OCI-LY3 (cell line): Measurements from ENCODE around the gene KAZN.

Source experiments
- H2AFZ ChIP-seq: fragments of 200-600, 300-600 bp; shearing (Covaris generic); 2 replicates; pipeline ENCODE4 v1.6.0; 2014; ENCODE audit warnings: antibody characterized with exemption, low read depth, low read length
- H3K27ac ChIP-seq: fragments of 200-600, 300-600 bp; sonication (generic); 2 replicates; pipeline ENCODE4 v1.5.1; 2014; ENCODE audit warnings: mild to moderate bottlenecking, low read length, moderate library complexity, mixed read lengths
- H3K27me3 ChIP-seq: fragments of 200-600, 300-600 bp; sonication (generic); 2 replicates; pipeline ENCODE4 v1.6.1; 2014; ENCODE audit warnings: low read depth, low read length, mixed read lengths
- H3K36me3 ChIP-seq: fragments of 200-600, 300-600 bp; sonication (generic); replicated peaks from 2 replicates; pipeline ENCODE3; 2014; ENCODE audit warnings: low read depth, low read length, mixed read lengths
- H3K4me1 ChIP-seq: fragments of 300-600, 200-600 bp; sonication (generic); 2 replicates; pipeline ENCODE4 v1.6.1; 2014; ENCODE audit warnings: low read length, mixed read lengths
- H3K4me2 ChIP-seq: fragments of 200-600, 300-600 bp; sonication (generic); 2 replicates; pipeline ENCODE4 v1.6.1; 2014; ENCODE audit warnings: low read length, mixed read lengths
- H3K4me3 ChIP-seq: fragments of 300-600, 200-600 bp; sonication (generic); 2 replicates; pipeline ENCODE4 v1.5.1; 2014; ENCODE audit warnings: antibody characterized with exemption, mild to moderate bottlenecking, low read length, moderate library complexity
- H3K79me2 ChIP-seq: fragments of 300-600, 200-600 bp; shearing (Covaris generic); 2 replicates; pipeline ENCODE4 v1.6.1; 2014; ENCODE audit warnings: mild to moderate bottlenecking, low read length, mixed read lengths
- H3K9ac ChIP-seq: fragments of 300-600, 200-600 bp; shearing (Covaris generic); 2 replicates; pipeline ENCODE4 v1.6.0; 2014; ENCODE audit warnings: mild to moderate bottlenecking, low read length, moderate library complexity
- H3K9me3 ChIP-seq: fragments of 200-600, 300-600 bp; shearing (Covaris generic); 2 replicates; pipeline ENCODE4 v1.6.1; 2014; ENCODE audit warnings: low read length, mixed read lengths; ENCODE audit not compliant: insufficient read depth
- H4K20me1 ChIP-seq: fragments of 200-600, 300-600 bp; sonication (generic); 2 replicates; pipeline ENCODE4 v1.6.1; 2016; ENCODE audit warnings: low read length, mixed read lengths; ENCODE audit not compliant: insufficient read depth
- CTCF ChIP-seq: fragments of 200-600, 300-600 bp; sonication (generic); IDR thresholded peaks from 2 replicates; pipeline ENCODE4 v1.5.1; 2014; ENCODE audit warnings: antibody characterized with exemption, low read length, low read depth
- EZH2phosphoT487 ChIP-seq: fragments of 200-600 bp; shearing (Covaris generic); IDR thresholded peaks from 2 replicates; pipeline ENCODE4 v1.6.1; 2018; ENCODE audit warnings: antibody characterized with exemption, mixed run types, low read depth

KAZN gene

GRCh38 chr1:14611792-14612191, 13.3 kb downstream of the KAZN start:
- Histone ChIP-seq H2AFZ (no peak overlapping the region), H3K27me3 (no peaks in the 10 kb centered on the region), H3K9me3 (no peaks in the 10 kb centered on the region), H4K20me1 (no peaks in the 10 kb centered on the region), H3K79me2 (no peaks in the 10 kb centered on the region), H3K9ac (no peak overlapping the region), H3K4me1 (no peaks in the 10 kb centered on the region), H3K36me3 (no peaks in the 10 kb centered on the region), H3K4me2 (no peak overlapping the region), H3K4me3 (no peak overlapping the region), H3K27ac (no peak overlapping the region)
- TF ChIP-seq CTCF (no peak), EZH2phosphoT487 (no peak)

- no peak overlapping the region for H2AFZ ChIP-seq
- no peak overlapping the region for H3K9ac ChIP-seq
- H3K9me3 ChIP-seq = no peaks in the 10 kb centered on the region
- no peak overlapping the region for H3K4me2 ChIP-seq
- no peaks in the 10 kb centered on the region for H3K27me3 ChIP-seq
- H3K27ac ChIP-seq = no peak overlapping the region
- no peak overlapping the region for H3K4me3 ChIP-seq
- no peak for TF ChIP-seq EZH2phosphoT487
- no peak for TF ChIP-seq CTCF
- H3K4me1 ChIP-seq = no peaks in the 10 kb centered on the region
- no peaks in the 10 kb centered on the region for H3K36me3 ChIP-seq
- H3K79me2 ChIP-seq = no peaks in the 10 kb centered on the region
- H4K20me1 ChIP-seq = no peaks in the 10 kb centered on the region
Measured at GRCh38 chr1:14612256-14612655, 13.8 kb downstream of the KAZN start.

GRCh38 chr1:14613926-14614325, 15.4 kb downstream of the KAZN start:
- Histone ChIP-seq H3K4me3 (no peak overlapping the region), H3K27ac (no peak overlapping the region), H3K4me2 (no peak overlapping the region), H4K20me1 (no peaks in the 10 kb centered on the region), H3K79me2 (no peaks in the 10 kb centered on the region), H3K36me3 (no peaks in the 10 kb centered on the region), H2AFZ (no peak overlapping the region), H3K9me3 (no peaks in the 10 kb centered on the region), H3K9ac (no peak overlapping the region), H3K27me3 (no peaks in the 10 kb centered on the region), H3K4me1 (no peaks in the 10 kb centered on the region)
- TF ChIP-seq EZH2phosphoT487 (no peak), CTCF (no peak)

GRCh38 chr1:14614341-14614740, 15.9 kb downstream of the KAZN start:
- TF ChIP-seq CTCF (no peak), EZH2phosphoT487 (no peak)
- Histone ChIP-seq H3K9me3 (no peaks in the 10 kb centered on the region), H3K27ac (no peak overlapping the region), H3K4me1 (no peaks in the 10 kb centered on the region), H3K79me2 (no peaks in the 10 kb centered on the region), H3K27me3 (no peaks in the 10 kb centered on the region), H2AFZ (no peak overlapping the region), H3K4me3 (no peak overlapping the region), H4K20me1 (no peaks in the 10 kb centered on the region), H3K4me2 (no peak overlapping the region), H3K9ac (no peak overlapping the region), H3K36me3 (no peaks in the 10 kb centered on the region)
